ENCODE measurements around the gene XBP1. TPM values are rescaled to one million over a fixed set of nuclear protein-coding genes. Genes with fewer than 3 reads are reported as not detected.
A peak's percentile ranks its signal among the peaks of the same experiment; 100 is the strongest.
"Not testable (repeated sequence)": the region's sequence is repeated elsewhere in the genome, so short reads cannot be mapped to it uniquely, and the experiment has no call there.

XBP1 gene
- total RNA-seq, 1 donor: 247 TPM

DNA sequence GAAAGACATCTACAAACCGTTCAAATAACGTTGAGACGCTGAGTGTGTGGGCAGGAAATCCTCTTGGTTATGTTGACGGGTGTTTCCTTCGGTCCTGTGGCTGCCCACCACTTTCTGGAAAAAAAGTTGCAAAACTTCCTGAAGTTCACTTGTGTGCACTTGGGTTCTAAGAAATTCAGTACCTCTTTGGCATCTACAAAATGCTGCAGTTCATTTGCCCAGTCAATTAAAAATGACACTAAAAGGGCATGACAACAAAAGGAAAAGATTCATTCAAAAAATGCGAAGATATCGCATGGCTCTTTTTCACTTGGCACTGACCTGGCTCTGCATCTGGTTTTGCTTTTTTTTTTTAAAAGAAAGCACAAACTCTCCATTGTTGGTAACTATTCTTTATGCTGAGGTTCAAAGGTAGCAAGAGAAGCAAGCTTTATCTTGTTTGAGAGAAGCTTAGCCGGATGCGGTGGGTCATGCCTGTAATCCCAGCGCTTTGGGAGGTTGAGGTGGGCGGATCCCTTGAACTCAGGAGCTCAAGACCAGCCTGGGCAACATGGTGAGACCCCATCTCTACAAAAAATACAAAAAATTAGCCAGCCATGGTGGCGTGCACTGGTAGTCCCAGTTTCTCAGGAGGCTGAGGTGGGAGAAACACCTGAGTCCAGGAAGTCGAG is 10.6 kb upstream of the XBP1 start:
- DNase-seq (ENCODE audit: low read depth): no peak
- TF ChIP-seq, protein P1, sequence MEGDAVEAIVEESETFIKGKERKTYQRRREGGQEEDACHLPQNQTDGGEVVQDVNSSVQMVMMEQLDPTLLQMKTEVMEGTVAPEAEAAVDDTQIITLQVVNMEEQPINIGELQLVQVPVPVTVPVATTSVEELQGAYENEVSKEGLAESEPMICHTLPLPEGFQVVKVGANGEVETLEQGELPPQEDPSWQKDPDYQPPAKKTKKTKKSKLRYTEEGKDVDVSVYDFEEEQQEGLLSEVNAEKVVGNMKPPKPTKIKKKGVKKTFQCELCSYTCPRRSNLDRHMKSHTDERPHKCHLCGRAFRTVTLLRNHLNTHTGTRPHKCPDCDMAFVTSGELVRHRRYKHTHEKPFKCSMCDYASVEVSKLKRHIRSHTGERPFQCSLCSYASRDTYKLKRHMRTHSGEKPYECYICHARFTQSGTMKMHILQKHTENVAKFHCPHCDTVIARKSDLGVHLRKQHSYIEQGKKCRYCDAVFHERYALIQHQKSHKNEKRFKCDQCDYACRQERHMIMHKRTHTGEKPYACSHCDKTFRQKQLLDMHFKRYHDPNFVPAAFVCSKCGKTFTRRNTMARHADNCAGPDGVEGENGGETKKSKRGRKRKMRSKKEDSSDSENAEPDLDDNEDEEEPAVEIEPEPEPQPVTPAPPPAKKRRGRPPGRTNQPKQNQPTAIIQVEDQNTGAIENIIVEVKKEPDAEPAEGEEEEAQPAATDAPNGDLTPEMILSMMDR (IDR thresholded peaks at IDR 0.05; ENCODE audit: insufficient read depth, low read depth, low read length): no peak
- no peak overlapping the region for H3K4me3 ChIP-seq (ENCODE audit: low read depth, low read length)

DNA sequence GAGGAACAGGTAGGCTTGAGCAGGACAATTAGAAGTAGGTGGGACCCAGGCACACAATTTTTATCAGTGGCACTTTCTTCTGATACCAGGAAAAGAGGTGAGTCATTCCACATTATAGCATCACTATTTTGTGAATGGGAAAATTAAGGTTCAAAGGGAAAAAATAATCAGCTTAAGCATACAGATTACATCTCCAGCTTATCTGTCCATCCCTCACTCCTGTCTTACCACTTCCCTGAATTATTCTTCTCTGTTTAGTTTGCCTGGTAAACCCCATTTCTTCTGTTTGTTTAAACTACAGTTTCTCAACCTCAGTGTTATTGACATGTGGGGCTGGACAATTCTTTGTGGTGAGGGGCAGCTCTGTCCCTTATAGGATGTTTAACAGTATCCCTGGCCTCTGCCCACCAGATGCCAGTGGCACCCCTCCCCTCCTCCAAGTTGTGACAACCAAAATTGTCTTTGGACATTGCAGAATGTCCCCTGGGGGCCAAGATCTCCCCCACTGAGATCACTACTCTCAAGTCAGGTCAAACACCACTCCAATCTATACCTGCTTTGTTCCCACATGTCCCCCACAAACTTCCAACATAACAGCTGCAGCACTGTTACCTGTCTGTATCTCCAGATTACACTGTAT is 8.5 kb upstream of the XBP1 start:
- TF ChIP-seq, protein P1 (IDR thresholded peaks at IDR 0.05; ENCODE audit: insufficient read depth, low read depth, low read length): no peak
- DNase-seq (ENCODE audit: low read depth): no peak

GRCh38 chr22:28805426-28805825 is 5.1 kb upstream of the XBP1 start:
- not testable (repeated sequence) for DNase-seq (ENCODE audit: low read depth); H3K4me3 ChIP-seq (ENCODE audit: low read depth, low read length)

More for the DNA sequence above, 8.5 kb upstream of the XBP1 start:
- no peak overlapping the region for H3K4me3 ChIP-seq (ENCODE audit: low read depth, low read length)

GRCh38 chr22:28802595-28803123 is 2.3 kb upstream of the XBP1 start:
- TF ChIP-seq, protein P1 (IDR thresholded peaks at IDR 0.05; ENCODE audit: insufficient read depth, low read depth, low read length): peak; percentile 17
- H3K4me3 ChIP-seq (ENCODE audit: low read depth, low read length): no peak overlapping the region
- no peak for DNase-seq (ENCODE audit: low read depth)

DNA sequence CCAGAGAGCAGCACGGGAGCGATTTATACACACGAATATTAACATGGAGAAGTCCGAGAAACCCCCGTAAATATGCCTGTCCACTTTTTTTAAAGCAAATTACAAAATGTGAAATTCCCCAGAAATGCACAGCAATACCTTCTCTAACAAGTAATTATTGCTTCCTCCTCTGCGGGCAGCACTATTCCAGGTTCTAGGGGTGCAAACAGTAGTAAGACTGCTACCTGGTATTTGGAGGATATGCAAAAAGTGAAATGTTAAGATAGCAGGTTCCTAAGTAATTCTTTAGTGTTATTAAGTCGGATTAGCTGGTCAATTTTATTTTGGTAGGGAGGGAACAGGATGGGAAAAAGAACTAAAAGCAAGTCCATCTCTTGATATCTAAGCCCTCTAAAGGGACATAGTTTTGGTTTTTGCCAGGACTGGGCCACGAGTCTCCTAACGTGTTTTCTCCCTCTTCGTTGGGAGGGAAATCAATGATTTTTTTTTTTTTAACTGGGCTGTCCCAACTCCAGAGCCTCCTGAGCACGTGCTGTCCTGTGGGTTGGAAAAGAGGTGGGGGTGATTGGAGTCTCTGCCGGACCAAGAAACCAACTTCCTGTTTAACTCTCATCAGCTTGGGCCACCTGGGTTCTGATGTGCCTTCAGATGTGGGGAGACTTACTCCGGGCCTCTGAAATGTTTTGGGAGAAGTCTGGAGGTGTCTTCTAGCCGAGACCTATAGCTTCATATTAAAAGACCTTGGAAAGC is 1.7 kb upstream of the XBP1 start:
- H3K4me3 ChIP-seq (ENCODE audit: low read depth, low read length): peak overlapping the region; percentile 97
- TF ChIP-seq, protein P1 (IDR thresholded peaks at IDR 0.05; ENCODE audit: insufficient read depth, low read depth, low read length): no peak
- DNase-seq (ENCODE audit: low read depth): peak; percentile 51

- H3K4me3 ChIP-seq (ENCODE audit: low read depth, low read length): peak overlapping the region; percentile 97
- TF ChIP-seq, protein P1 (IDR thresholded peaks at IDR 0.05; ENCODE audit: insufficient read depth, low read depth, low read length): no peak
- peak; percentile 69 for DNase-seq (ENCODE audit: low read depth)
Measured at GRCh38 chr22:28799606-28800307, 612 bp downstream of the XBP1 start.

Data from fibroblast of villous mesenchyme (primary cell).